H9 (cell line): ENCODE results near the gene MZT2A. TPM values are rescaled to one million over a fixed set of nuclear protein-coding genes. Genes with fewer than 3 reads are reported as not detected.
"Not testable (repeated sequence)": the region's sequence is repeated elsewhere in the genome, so short reads cannot be mapped to it uniquely, and the experiment has no call there.

ENCODE experiments used
- DNase-seq: peaks from one replicate; pipeline ENCODE4 v3.0.0-alpha.2; 2017
- H2AFZ ChIP-seq: one replicate; pipeline ENCODE4 v1.6.1; 2013; ENCODE audit warnings: mild to moderate bottlenecking, low read length, control low read depth, moderate library complexity
- H2AK5ac ChIP-seq: 2 replicates; pipeline ENCODE4 v1.6.1; 2013; ENCODE audit warnings: low read length, control low read depth, mixed read lengths; ENCODE audit not compliant: insufficient read length
- H2BK120ac ChIP-seq: one replicate; pipeline ENCODE4 v1.6.1; 2013; ENCODE audit warnings: low read depth, mild to moderate bottlenecking, low read length, control low read depth, inconsistent platforms; ENCODE audit not compliant: poor library complexity, severe bottlenecking
- H2BK12ac ChIP-seq: 2 replicates; pipeline ENCODE4 v1.6.1; 2013; ENCODE audit warnings: low read length, control low read depth, mixed read lengths, low read depth; ENCODE audit not compliant: insufficient read length
- H2BK15ac ChIP-seq: 2 replicates; pipeline ENCODE4 v1.6.1; 2013; ENCODE audit warnings: low read depth, low read length, control low read depth
- H2BK20ac ChIP-seq: one replicate; pipeline ENCODE4 v1.6.1; 2013; ENCODE audit warnings: low read depth, mild to moderate bottlenecking, low read length, control low read depth, inconsistent platforms; ENCODE audit not compliant: poor library complexity, severe bottlenecking
- H2BK5ac ChIP-seq: 2 replicates; pipeline ENCODE4 v1.6.1; 2013; ENCODE audit warnings: low read length, control low read depth, mixed read lengths; ENCODE audit not compliant: insufficient read length
- H3K14ac ChIP-seq: 2 replicates; pipeline ENCODE4 v1.6.1; 2013; ENCODE audit warnings: low read length, control low read depth; ENCODE audit not compliant: insufficient read depth
- H3K18ac ChIP-seq: 2 replicates; pipeline ENCODE4 v1.6.1; 2013; ENCODE audit warnings: low read depth, mild to moderate bottlenecking, mixed read lengths, low read length, control low read depth; ENCODE audit not compliant: insufficient read length
- H3K23ac ChIP-seq: 2 replicates; pipeline ENCODE4 v1.6.1; 2013; ENCODE audit warnings: low read length, control low read depth, mixed read lengths, low read depth; ENCODE audit not compliant: insufficient read length
- H3K23me2 ChIP-seq: 2 replicates; pipeline ENCODE4 v1.6.1; 2013; ENCODE audit warnings: low read depth, mild to moderate bottlenecking, mixed read lengths, low read length, control low read depth; ENCODE audit not compliant: insufficient read length, poor library complexity, severe bottlenecking
- H3K27ac ChIP-seq: 2 replicates; pipeline ENCODE4 v1.5.1; 2013; ENCODE audit warnings: low read length, control low read depth, mixed read lengths, low read depth; ENCODE audit not compliant: insufficient read length
- H3K27me3 ChIP-seq: 2 replicates; pipeline ENCODE4 v1.6.1; 2013; ENCODE audit warnings: low read length, control low read depth, inconsistent platforms; ENCODE audit not compliant: insufficient read depth
- H3K4ac ChIP-seq: 2 replicates; pipeline ENCODE4 v1.6.1; 2013; ENCODE audit warnings: low read depth, mild to moderate bottlenecking, control low read depth, inconsistent platforms, low read length, moderate library complexity
- H3K4me1 ChIP-seq: 2 replicates; pipeline ENCODE4 v1.6.1; 2013; ENCODE audit warnings: low read length, control low read depth, inconsistent platforms; ENCODE audit not compliant: insufficient read depth
- H3K4me2 ChIP-seq: 2 replicates; pipeline ENCODE4 v1.6.1; 2013; ENCODE audit warnings: low read length, control low read depth, mixed read lengths; ENCODE audit not compliant: insufficient read length, insufficient read depth
- H3K56ac ChIP-seq: 2 replicates; pipeline ENCODE4 v1.6.1; 2013; ENCODE audit warnings: low read depth, mild to moderate bottlenecking, mixed read lengths, low read length, control low read depth; ENCODE audit not compliant: insufficient read length
- H3K79me1 ChIP-seq: 2 replicates; pipeline ENCODE4 v1.6.1; 2013; ENCODE audit warnings: low read depth, mild to moderate bottlenecking, moderate library complexity, low read length, control low read depth, inconsistent platforms; ENCODE audit not compliant: insufficient read depth, poor library complexity, severe bottlenecking
- H3K79me2 ChIP-seq: 2 replicates; pipeline ENCODE4 v1.6.1; 2013; ENCODE audit warnings: low read length, control low read depth, inconsistent platforms; ENCODE audit not compliant: insufficient read depth
- H3K9ac ChIP-seq: 2 replicates; pipeline ENCODE4 v1.6.1; 2013; ENCODE audit warnings: low read length, control low read depth, mixed read lengths; ENCODE audit not compliant: insufficient read length; ENCODE audit errors: extremely low read depth
- H3K9me3 ChIP-seq: one replicate; pipeline ENCODE4 v1.6.1; 2013; ENCODE audit warnings: low read depth, low read length, inconsistent platforms; ENCODE audit not compliant: control insufficient read depth
- H3T11ph ChIP-seq: one replicate; pipeline ENCODE4 v1.6.1; 2013; ENCODE audit warnings: mild to moderate bottlenecking, low read length, control low read depth, inconsistent platforms
- H4K20me1 ChIP-seq: one replicate; pipeline ENCODE4 v1.6.1; 2013; ENCODE audit not compliant: control insufficient read depth, insufficient read length, insufficient read depth
- H4K5ac ChIP-seq: 2 replicates; pipeline ENCODE4 v1.6.1; 2013; ENCODE audit warnings: low read depth, mild to moderate bottlenecking, mixed read lengths, low read length, control low read depth; ENCODE audit not compliant: insufficient read length
- H4K8ac ChIP-seq: replicated peaks from 2 replicates; pipeline ENCODE4 v1.6.1; 2013; ENCODE audit warnings: low read length, control low read depth, mixed read lengths, low read depth; ENCODE audit not compliant: insufficient read length
- H4K91ac ChIP-seq: 2 replicates; pipeline ENCODE4 v1.6.1; 2013; ENCODE audit warnings: low read depth, mild to moderate bottlenecking, moderate library complexity, mixed read lengths, low read length, control low read depth; ENCODE audit not compliant: insufficient read length
- H3K27ac Mint-ChIP-seq, 3 experiments: 2 replicates in 2 of 3; 3 replicates in 1 of 3; pipeline ENCODE4 v1.8.0; 2020 to 2021; ENCODE audit warnings: mixed read lengths in 3 of 3, mild to moderate bottlenecking in 1 of 3, moderate library complexity in 1 of 3
- H3K27me3 Mint-ChIP-seq: 2 replicates; pipeline ENCODE4 v1.8.0; 2021; ENCODE audit warnings: low read depth, mild to moderate bottlenecking, moderate library complexity, mixed read lengths
- H3K36me3 Mint-ChIP-seq, 3 experiments: 2 replicates in 2 of 3; 3 replicates in 1 of 3; pipeline ENCODE4 v1.8.0; 2020 to 2021; ENCODE audit warnings: low read depth in 3 of 3, mixed read lengths in 3 of 3; ENCODE audit not compliant: insufficient read depth in 1 of 3
- H3K4me1 Mint-ChIP-seq, 2 experiments: 2 replicates each; pipeline ENCODE4 v1.8.0; 2020; ENCODE audit warnings: mixed read lengths in 2 of 2
- H3K4me3 Mint-ChIP-seq, 2 experiments: 2 replicates in 1 of 2; 3 replicates in 1 of 2; pipeline ENCODE4 v1.8.0; 2020 to 2021; ENCODE audit warnings: mild to moderate bottlenecking in 2 of 2, mixed read lengths in 2 of 2, moderate library complexity in 1 of 2
- H3K9me3 Mint-ChIP-seq, 2 experiments: 2 replicates in 1 of 2; 3 replicates in 1 of 2; pipeline ENCODE4 v1.8.0; 2020; ENCODE audit warnings: mild to moderate bottlenecking in 2 of 2, mixed read lengths in 2 of 2, moderate library complexity in 1 of 2
- WGBS: extraction: QIAGEN DNeasy Blood & Tissue Kit; methylation state at CpG from one replicate; pipeline ENCODE4 v1.1.7; 2013; ENCODE audit warnings: missing lambda C conversion rate, low lambda C conversion rate, mixed read lengths; ENCODE audit not compliant: insufficient read length; ENCODE audit errors: extremely low coverage; 5-methylcytosine and 5-hydroxymethylcytosine counted together
- total RNA-seq: library from RNA; stranded (reverse); gene quantifications from 2 replicates; pipeline ENCODE4 v1.2.1, GENCODE V29; 2021
- TF ChIP-seq, protein P1 (sequence below): fragments of 200-600 bp; sonication (generic); conservative IDR thresholded peaks from 3 replicates; pipeline ENCODE4 v1.8.0; 2021; ENCODE audit warnings: antibody characterized with exemption, mild to moderate bottlenecking

The MZT2A gene
- total RNA-seq, 1 experiment from 2014 or later, result 127 TPM

DNA sequence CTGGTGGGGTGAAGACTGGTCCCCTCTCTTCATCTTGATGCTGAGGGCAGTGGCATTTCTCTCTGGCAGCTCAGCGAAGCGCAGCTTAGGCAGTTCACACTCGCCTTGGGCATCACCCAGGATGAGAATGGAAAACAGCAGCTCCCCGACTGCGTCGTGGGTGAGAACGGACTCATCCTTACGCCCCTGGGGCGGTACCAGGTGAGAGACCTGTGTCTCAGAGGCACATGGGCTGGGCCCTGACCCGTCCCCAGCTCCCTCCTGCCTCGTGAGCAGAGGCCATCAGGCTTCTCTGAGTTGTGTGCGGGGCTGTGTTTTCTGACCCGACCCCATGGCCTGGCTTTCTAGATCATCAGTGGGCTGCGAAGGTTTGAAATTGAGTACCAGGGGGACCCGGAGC lies 27.3 kb upstream of the MZT2A start:
- H3K27me3 ChIP-seq, result no peaks in the 10 kb centered on the region

GRCh38 chr2:131518531-131518930 lies 26.3 kb upstream of the MZT2A start:
- H3K23me2 ChIP-seq, H3K4me2 ChIP-seq, H2BK5ac ChIP-seq, H3K27me3 Mint-ChIP-seq, H2BK15ac ChIP-seq, H3K4me3 Mint-ChIP-seq, H4K91ac ChIP-seq, H3K79me1 ChIP-seq, H3K9me3 ChIP-seq, H3T11ph ChIP-seq, H4K5ac ChIP-seq, H3K14ac ChIP-seq, H3K4ac ChIP-seq, H3K56ac ChIP-seq, H2AFZ ChIP-seq, H3K9me3 Mint-ChIP-seq, H3K9ac ChIP-seq, H3K4me1 Mint-ChIP-seq, H2AK5ac ChIP-seq, H3K18ac ChIP-seq, DNase-seq, H2BK20ac ChIP-seq, H3K23ac ChIP-seq, H4K20me1 ChIP-seq, H2BK12ac ChIP-seq, H2BK120ac ChIP-seq, H3K27me3 ChIP-seq, H3K27ac Mint-ChIP-seq, H3K27ac ChIP-seq, H3K4me1 ChIP-seq, H4K8ac ChIP-seq, H3K79me2 ChIP-seq: not testable (repeated sequence)
- peaks cover 7 to 35% (median 28%) of the 10 kb centered on the region in 3 experiments; a peak in 6 of 7 replicates for H3K36me3 Mint-ChIP-seq
- no CpG with 5 or more reads among the region's 11 CpGs for WGBS

More for the DNA sequence above, 27.3 kb upstream of the MZT2A start:
- H3K14ac ChIP-seq, result no peak overlapping the region
- H4K8ac ChIP-seq, result no peak overlapping the region
- no peak overlapping the region for H3K23ac ChIP-seq
- H2BK15ac ChIP-seq, result no peak overlapping the region
- Mint-ChIP-seq H3K27me3 (no peaks in the 10 kb centered on the region), H3K4me1 (peaks cover 0 to 4% of the 10 kb centered on the region in 2 experiments; a peak in 2 of 4 replicates), H3K4me3 (no peak overlapping the region), H3K9me3 (no peaks in the 10 kb centered on the region), H3K36me3 (peaks cover 5 to 29% (median 22%) of the 10 kb centered on the region in 3 experiments; a peak in 6 of 7 replicates), H3K27ac (no peak overlapping the region)
- no peak overlapping the region for H4K91ac ChIP-seq
- WGBS, result no CpG with 5 or more reads among the region's 15 CpGs
- H2BK12ac ChIP-seq, result no peak overlapping the region
- no peak overlapping the region for H2BK20ac ChIP-seq
- H3K79me1 ChIP-seq, result no peaks in the 10 kb centered on the region
- TF ChIP-seq, protein P1, sequence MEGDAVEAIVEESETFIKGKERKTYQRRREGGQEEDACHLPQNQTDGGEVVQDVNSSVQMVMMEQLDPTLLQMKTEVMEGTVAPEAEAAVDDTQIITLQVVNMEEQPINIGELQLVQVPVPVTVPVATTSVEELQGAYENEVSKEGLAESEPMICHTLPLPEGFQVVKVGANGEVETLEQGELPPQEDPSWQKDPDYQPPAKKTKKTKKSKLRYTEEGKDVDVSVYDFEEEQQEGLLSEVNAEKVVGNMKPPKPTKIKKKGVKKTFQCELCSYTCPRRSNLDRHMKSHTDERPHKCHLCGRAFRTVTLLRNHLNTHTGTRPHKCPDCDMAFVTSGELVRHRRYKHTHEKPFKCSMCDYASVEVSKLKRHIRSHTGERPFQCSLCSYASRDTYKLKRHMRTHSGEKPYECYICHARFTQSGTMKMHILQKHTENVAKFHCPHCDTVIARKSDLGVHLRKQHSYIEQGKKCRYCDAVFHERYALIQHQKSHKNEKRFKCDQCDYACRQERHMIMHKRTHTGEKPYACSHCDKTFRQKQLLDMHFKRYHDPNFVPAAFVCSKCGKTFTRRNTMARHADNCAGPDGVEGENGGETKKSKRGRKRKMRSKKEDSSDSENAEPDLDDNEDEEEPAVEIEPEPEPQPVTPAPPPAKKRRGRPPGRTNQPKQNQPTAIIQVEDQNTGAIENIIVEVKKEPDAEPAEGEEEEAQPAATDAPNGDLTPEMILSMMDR, result no peak
- H2AK5ac ChIP-seq, result no peak overlapping the region
- DNase-seq, result no peak
- no peak overlapping the region for H2BK120ac ChIP-seq
- no peaks in the 10 kb centered on the region for H3K9me3 ChIP-seq
- no peaks in the 10 kb centered on the region for H3K23me2 ChIP-seq
- no peak overlapping the region for H3K9ac ChIP-seq
- no peak overlapping the region for H3K56ac ChIP-seq
- no peaks in the 10 kb centered on the region for H3K4me1 ChIP-seq
- no peaks in the 10 kb centered on the region for H4K20me1 ChIP-seq
- H3K79me2 ChIP-seq, result no peaks in the 10 kb centered on the region
- H2AFZ ChIP-seq, result no peak overlapping the region
- no peak overlapping the region for H3K4ac ChIP-seq
- H3K4me2 ChIP-seq, result no peak overlapping the region
- H3T11ph ChIP-seq, result no peak overlapping the region
- H4K5ac ChIP-seq, result no peak overlapping the region
- no peak overlapping the region for H3K18ac ChIP-seq
- H2BK5ac ChIP-seq, result no peak overlapping the region
- H3K27ac ChIP-seq, result no peak overlapping the region
